Measurements from ENCODE around the gene ANKRD9.

Gene ANKRD9

DNA sequence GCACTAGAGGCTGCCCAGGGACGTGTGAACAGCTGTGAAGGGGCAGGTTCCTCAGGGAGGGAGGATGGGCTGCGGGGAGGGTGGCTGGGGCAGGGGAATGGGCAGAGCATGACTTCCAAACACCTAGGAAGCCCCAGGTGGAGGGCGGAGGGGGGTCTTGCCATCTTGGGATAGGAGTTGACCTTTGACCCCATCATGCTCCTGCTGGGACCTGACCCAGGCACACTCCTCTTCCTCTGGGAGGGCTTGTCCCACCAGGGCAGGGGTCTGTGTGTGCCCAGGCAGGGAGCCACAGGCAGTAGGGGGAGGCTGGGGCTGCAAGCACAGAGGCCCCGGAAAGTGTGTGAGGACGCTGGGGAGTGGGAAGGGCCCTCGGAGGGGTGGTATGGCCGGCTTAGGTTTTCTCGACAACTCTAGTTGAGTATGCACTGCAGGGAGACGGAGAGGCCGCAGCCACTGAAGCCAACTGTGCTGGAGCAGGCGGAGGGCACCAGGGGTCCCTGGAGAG lies 3.3 kb upstream of the ANKRD9 start:
- DNase-seq (ENCODE audit: low read depth), result no peak

DNA sequence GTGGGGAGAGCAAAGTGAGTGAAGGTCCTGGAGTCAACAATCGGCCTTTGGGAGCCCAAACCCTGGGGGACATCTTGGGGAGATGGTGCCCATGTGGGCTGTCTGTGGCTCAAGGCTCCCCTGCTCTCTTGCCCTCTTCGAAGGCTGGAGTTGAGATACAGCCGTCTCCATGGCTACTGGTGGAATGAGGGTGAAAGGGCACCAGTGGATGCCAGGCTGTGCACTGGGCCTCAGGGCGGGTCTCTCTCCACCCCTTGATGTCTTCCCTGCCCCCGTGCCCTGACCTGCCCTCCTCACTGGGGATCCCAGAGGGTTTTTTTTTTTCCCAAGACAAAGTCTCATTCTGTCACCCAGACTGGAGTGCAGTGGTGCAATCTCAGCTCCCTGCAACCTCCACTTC lies 2.0 kb upstream of the ANKRD9 start:
- DNase-seq (ENCODE audit: low read depth), result no peak

DNA sequence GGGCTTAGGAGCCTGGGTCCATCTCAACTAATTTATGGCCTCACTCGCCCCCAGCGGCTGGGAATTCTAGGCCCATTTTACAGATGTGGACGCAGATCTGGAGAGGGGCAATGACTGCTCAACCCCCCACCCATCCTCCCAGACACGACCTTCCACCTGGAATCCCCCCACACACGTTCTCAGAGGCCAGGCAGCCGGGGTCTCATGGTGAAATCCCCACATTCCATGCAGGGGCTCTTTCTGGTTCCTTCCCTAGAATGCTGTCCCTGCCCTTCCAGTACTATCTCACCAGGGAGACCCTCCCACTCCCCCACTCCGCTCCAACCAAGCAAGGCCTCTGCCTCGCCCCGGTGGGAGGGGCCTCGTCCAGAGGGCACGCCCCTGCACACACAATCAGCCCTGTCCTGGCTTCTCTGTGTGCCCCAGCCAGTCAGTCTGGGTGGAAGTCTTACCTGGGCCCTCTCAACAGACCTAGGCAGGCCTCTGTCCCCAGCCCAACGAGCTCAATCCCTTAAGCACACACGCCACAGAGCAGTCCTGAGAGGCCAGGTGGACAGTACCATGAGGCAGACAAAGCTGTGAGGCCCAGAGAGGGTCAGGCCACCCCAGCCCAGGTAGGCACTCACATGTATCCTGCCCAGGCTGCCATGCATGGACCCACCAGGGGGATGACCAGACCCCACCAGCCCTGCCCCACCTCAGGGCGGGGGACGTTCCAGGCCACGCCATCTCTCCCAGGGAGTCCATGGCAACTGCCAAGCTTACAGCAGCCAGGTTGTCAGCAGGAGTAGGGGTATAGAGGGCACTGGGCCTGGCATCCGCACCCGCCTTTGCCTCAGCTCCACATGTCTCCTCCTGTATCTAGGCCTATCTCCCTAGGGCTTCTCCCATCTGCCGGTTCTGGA lies 1.3 kb upstream of the ANKRD9 start:
- no peak for DNase-seq (ENCODE audit: low read depth)

DNA sequence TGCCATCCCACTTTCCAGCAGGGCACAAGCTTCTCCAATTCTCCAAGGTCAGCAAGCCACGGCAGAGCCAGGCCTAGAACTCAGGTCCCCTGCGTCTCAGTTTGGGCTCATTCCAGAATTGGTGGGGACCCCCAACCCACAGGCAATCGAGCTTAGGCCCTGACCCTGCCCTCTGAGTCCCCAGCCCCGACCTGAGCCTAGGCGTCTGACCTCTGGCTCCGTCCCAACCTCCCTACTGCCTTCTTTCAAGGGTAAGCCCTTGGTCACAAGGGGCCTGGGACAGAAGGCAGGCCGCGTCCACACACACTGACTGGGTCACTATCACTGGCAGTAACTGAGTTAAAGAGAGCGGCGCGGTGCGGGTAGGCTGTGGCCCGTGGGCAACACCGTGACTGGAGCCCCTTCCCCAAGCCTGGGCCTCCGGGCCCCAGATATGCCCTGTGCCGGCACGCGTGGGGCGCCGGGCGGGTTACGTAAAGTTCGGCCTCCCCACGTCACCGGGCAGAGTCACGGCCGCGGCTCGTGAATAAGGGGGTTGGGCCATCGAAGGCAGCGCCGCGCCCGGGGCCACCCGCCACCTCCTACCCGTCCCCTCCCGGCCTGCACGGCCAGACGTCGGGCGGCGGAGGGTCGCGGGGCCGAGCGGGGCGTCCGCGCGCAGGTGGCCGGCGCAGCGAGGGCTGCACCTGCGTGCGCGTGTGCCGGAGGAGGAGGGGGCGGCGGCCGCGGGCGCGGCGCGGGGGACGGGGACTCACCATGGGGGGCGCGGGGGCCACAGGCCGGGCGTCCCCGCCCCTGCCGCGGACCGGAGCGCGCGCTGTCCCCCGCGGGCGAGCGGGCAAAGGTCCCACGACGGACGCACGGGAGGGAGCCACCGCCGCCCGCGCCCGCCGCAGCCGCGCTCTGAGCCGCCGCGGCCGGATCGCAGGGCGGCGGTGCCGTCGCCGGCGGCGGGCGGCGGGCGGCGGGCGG lies 516 bp downstream of the ANKRD9 start:
- no peak for DNase-seq (ENCODE audit: low read depth)

DNA sequence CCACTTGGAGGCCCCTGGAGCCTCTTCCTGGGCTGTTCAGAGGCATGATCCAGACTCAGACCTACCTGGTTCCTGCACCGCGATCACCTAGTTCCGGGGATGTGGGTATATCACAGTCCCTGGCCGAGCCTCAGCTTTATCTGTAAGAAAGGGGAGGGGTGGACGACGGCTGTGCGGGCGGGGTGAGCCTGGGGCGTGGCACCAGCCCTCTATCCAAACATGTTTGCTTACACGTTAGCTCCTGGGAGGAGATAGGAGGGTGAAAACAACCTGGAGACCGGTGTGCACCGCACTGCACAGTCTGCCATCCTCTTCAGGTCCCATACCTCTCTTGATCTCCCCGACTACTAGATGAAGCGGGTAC lies 1.2 kb downstream of the ANKRD9 start:
- no peak for DNase-seq (ENCODE audit: low read depth)

DNA sequence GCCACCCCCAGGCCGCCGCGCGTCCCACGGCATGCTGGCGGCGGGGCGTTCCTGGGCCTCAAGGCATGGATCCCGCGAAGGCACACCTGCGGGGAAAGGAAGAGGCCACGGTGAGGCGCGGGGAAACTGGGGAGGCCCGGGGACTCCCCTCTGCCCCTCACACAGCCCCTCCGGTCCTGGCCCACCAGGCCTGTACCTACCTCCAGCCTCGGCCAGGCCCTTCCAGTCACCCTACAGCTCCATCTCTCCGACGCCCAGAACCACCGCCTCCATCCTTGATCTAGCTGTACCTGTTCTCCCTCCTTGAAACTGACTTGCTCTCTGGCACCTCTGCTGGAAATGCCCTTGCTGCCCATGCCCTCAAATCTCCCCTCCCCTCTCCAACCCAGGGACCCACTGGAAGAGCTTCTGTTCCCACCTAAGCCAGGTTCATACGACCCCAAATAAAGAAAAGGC lies 1.7 kb downstream of the ANKRD9 start:
- DNase-seq (ENCODE audit: low read depth), result no peak

DNA sequence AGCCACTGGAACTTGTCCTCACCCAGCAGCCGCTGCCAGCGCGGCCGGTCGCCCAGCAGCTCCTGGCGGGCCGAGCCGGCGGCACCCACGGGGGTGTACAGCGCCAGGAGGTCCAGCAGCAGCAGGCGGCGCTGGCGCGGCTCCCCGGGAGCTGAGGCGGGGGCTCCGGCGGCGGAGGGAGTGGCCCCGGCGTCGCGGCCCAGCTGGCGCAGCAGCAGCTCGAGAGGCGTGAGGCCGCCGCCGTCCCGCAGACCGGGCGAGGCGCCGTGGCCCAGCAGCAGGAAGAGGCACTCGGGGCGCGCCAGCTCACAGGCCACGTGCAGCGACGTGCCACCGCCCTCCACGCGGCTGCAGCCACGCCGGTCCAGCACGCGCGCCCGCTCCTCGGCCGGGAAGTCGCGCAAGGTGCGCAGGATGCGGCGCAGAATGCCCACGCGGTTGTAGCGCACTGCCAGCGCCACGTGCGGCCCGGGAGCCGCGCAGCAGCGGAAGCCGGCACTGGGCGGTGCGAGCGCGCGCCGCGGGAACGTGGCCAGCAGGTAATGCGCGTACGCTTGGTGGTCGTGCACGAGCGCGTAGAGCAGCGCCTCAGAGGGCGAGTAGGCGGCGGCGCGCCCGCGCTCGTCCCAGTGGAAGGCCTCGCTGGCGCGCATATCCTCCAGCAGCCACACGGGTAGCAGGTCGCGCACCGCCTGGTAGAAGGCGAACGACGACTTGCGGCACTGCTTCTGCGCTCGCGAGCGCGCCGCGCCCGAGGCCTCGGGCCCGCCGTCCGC lies 2.3 kb downstream of the ANKRD9 start:
- no peak for DNase-seq (ENCODE audit: low read depth)

DNA sequence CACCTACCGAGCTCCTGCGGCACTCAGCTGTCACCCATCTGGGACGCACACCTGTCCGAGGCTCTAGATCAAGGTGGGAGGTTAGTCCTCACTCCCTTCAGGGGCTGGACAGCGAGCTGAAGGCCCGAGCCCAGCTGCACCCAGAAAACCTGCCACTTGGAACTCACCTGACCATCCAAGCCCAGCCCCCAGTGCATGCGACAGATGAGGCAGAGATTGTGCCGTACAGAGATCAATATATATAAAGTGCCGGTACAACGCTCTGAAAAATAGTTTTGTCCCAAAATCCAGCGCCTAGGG lies 3.0 kb downstream of the ANKRD9 start:
- no peak for DNase-seq (ENCODE audit: low read depth)

DNA sequence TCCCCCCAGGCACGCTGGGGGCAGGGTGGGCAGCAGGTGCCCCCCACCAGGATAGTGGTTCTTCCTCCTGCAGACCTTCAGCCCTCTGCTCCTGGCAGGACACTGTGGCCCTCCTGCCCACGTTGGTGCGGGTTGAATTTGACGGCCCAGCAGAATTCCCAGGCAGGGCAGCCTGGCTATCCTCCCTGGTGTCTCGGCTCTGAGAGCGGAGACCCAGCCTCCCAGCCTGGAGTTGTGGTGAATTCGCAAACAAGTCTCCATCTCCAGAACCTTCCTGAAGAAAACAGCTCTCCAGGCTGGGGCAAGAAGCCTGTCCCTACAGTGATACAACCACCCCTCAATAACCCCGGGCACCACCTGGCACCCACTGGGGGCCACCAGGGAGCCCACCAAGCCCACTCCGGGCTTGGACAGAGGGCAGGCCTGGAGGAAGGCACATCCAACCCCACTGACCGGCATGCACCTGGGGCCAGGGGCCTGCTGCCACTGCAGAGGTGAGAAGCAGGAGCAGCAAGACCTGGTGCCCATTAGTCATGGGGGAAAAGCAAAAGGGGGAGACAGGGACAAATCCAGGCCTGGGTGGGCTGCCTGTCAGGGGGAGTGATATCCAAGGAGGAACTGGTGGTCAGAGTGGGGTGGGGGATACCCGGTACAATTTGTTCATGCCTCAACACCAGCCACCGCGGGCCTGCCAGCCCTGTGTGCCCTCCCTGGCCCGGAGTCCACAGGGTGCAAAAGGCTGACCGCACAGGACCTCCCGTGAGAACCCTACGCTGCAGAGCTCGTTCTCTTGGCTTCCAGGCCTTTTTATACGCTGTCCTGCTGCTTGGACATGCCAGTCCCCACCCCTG lies 3.6 kb downstream of the ANKRD9 start:
- no peak for DNase-seq (ENCODE audit: low read depth)

DNA sequence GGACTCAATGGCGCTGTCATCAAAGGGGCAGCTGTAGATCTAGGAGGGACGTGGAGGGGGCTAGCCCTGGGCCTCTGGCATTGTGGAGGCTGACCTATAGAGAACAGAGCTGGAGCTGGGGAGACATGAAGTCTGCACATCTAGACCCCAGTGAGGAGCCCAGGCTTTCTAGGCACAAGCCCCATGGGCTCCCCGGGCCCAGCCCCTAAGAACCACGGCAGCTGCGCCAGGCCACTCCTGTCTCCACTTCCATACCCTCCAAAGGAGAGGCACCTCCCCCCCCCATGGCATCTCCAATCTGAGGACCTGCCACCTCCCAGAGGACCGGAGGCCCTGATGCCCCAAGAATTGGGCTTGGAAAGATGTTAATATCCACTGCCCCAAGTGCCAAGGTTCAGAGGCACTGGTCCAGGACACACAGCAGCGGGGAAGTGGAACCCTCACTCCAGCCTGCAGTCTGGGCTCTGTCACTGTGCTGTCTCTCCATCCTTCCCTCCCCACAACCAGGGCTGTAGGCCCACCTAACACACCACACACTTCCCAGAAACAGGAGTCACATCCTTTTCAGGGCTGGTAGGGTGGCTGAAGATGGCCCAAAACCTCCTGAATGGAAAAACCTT lies 4.5 kb downstream of the ANKRD9 start:
- DNase-seq (ENCODE audit: low read depth), result no peak

DNA sequence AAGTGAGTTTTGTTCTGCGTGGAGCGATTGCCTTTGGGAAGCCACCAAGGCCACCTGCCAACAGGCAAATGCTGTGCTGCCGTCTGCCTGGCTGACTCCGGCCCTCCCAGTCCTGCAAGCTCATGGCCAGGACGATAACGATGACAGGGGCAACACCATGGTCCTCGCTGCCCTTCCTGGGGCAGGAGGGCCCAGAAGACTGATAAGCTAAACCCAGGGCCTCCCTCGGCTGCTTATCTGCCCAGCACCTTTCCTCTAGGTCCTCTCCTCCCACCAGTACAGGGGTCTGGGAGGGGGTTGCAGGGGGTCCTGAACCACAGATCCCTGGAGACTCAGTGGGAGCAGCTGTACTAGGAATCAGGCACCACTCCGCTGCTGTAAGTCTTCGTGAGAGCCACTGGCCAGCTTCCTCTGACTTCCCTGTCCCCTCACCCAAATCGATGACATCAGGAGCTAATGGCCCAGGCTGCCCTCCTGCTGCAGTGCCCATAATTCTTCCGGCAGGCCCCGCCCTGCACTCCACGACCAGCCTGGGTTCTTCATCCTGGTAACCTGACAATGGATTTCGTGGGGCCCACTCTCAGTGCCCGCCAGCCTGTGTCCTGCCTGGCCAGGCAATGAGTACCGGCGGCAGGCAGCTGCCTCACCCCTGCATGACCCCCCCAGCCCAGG lies 5.1 kb downstream of the ANKRD9 start:
- no peak for DNase-seq (ENCODE audit: low read depth)

DNA sequence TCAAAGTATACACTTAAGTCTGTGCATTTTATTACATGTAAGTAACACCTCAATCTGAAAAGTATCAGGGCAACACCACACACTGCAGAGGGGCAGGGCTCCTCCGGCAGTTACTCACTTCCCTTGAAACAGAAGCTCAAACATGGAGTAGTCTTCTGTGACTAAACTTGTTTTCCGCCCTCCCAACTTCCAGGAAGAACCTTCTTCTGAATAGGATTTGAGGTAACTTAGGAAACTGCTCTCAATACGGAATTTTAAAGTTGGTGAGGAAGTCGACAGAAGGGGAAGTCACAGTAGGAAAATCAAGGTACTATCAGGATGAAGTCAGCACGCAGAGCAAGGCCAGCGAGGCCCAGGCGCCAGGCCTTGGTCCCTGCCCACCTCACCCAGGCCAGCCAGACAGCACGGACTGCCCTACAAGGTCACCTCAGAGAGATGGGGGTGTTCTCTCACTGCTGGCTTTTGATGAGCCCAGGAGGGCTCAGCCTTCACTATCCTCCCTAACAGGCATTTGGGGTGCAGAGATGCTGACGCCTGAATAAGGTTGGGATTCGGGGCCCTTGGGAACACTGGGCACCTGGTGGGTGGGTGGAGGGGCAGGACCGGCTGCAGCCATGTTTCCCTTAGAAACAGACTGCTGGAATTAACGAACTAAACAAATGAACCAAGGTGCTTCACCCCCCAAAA lies 5.8 kb downstream of the ANKRD9 start:
- DNase-seq (ENCODE audit: low read depth), result no peak

DNA sequence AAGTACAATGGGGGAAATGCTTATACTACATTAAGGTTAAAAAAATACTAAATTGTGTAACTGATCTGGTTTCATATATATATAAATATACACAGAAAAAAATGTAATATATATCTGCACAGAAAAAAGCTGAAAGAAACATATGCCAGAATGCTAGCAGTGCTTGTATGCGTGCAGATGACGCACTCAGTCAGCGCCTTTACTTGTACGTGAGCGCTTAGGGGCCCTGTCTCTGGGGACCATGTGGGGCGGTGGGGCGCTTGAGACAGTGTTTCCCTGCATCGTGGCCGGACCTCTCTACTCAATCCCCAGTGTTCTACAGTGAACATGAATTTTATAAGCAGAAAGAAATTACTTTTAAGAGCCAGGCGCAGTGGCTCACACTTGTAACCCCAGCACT lies 7.0 kb downstream of the ANKRD9 start:
- DNase-seq (ENCODE audit: low read depth), result no peak

DNA sequence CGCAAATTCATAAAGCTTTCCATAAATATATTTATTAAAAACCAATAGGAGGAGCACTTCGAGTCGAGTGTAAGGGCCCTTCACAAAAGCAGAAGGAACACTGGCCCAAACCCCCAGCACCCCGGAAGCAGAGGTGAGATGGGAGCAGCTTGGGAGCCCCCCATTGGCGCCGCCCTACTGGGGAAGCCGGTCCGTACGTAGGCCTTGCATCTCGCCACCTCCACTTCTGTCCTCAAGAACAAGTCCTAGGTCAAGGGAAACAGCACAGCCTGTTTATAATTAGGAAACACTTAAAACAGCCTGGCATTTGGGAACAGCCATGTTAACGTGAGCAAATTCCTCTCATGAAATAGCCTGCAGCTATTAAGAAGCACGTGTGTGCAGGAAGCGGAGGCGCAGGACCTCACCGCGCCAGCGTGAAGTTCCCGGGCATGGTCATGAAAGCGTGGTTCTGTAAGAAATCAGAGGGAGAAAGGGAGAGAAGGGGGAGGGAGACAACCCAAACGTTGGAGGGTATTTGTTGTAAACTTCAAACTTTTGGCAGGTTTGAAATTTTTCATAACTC lies 7.7 kb downstream of the ANKRD9 start:
- DNase-seq (ENCODE audit: low read depth), result no peak

DNA sequence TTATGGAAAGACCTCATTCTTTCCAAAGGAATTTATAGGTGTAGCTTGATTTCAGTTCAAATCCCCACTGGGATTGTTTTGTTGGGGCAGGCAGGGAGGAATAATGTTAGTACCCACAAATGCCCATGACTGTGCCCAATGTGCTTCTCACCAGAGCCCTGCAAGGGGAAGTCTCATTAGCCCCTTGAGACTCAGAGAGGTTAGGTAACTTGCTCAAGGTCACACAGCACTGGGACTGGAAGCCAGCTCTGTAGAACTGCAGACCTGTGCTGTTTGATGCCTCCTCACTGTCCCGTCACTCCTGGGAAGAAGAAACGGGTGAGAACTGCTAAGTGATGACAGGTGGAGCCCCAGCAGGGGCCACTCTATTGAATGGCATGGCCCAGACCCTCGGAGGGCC lies 8.9 kb downstream of the ANKRD9 start:
- DNase-seq (ENCODE audit: low read depth), result no peak

DNA sequence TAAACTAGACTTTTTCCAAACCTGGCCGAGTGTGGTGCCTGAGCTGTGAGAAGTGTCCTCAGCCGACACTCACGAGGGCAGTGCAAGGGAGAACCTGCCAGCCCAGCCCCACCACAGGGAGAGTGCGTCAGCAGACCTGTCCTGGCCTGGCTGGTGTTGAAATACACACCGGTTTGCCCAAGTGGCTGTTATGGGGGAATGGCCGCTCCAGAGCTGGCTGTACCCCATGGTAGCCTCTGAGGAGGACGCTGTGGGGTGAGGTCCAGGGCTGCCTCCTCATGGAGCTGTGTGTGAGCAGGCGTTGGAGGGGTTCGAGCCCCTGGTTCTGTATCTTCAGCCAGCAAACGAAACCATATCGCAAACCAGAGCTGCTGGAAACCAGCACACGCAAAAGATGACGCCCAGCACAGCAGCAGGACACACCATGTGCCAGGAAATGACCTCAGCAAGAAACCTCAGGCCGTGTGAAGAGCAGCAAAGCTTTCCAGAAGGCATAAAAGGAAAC lies 9.4 kb downstream of the ANKRD9 start:
- no peak for DNase-seq (ENCODE audit: low read depth)

DNA sequence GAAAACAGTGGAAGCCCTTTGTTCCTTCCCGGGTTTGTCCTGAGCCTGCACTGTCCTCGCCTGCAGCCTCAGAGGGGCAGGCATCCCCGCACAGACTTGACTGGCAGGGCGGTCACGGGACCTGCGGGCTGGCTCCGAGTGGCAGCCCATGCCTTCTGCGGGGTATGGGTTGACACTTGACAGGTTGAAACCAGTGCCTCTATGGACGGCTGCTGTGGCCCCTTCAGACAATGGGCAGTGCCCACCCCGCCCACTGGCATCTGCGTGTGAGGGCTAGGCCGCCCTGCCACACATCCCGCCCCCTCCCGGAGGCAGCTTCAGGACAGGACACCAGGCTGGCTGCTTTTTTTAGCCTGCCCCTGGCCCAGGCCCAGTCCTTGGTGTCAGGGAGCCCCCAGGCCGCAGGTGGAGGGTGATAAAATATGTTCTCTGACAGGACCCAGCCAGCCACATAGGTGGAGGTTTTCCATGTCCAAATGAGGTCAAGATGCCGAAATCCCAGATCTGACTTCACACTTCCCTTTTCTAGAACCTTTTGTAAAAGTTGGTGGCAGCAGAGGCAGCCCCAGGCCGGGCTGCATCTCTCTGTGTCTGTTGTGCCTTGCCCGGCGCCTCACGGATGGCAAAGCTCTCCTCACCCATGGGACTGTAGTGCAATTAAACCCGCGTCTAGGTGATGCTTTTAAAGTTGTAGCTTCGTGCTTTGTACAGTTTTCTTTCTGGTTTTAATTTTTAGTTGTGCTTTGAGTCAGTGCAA lies 10.0 kb downstream of the ANKRD9 start:
- no peak for DNase-seq (ENCODE audit: low read depth)

DNA sequence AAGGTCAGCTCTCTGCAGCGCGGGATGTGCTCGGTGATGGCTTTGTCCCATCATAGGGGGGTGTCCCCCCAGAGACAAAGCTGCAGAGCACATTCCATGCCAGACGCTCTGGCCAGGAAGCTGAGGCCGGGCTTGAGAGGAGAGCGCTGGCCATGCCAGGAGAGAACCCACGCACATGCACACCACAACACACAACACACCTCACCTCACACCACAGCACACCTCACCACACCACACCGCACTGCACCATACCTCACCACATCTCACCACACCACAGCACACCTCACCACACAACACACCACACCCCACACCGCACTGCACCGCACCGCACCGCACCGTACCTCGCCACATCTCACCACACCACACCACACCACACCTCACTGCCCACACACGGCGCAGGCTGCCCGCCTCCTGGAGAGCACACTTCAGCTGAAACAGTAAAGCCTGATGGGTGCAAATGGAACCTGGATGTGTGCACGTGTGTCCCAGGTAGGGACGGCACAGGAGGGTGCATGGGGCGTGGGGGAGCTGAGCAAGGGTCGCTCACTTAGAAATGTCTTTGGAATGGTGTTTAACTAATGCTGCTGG lies 10.8 kb downstream of the ANKRD9 start:
- no peak for DNase-seq (ENCODE audit: low read depth)

All from HS-27A (cell line).